ENCODE measurements around the gene NOMO2. TPM values are rescaled to one million over a fixed set of nuclear protein-coding genes. Genes with fewer than 3 reads are reported as not detected.
"Not testable (repeated sequence)": the region's sequence is repeated elsewhere in the genome, so short reads cannot be mapped to it uniquely, and the experiment has no call there.

Gene NOMO2
- total RNA-seq, 1 donor from 2014 or later: 40.3 TPM

- ATAC-seq (ENCODE audit: low read depth); H3K27ac Mint-ChIP-seq; H3K27me3 Mint-ChIP-seq; intact Hi-C loops (cut with micrococcal nuclease); POLR2A ChIA-PET; H3K36me3 Mint-ChIP-seq (ENCODE audit: low read depth); H3K9me3 Mint-ChIP-seq; H3K4me1 Mint-ChIP-seq; CTCF ChIA-PET; H3K4me3 Mint-ChIP-seq; DNase-seq: not testable (repeated sequence)
Observed at GRCh38 chr16:18573887-18574286, 12.0 kb upstream of the NOMO2 start.

DNA sequence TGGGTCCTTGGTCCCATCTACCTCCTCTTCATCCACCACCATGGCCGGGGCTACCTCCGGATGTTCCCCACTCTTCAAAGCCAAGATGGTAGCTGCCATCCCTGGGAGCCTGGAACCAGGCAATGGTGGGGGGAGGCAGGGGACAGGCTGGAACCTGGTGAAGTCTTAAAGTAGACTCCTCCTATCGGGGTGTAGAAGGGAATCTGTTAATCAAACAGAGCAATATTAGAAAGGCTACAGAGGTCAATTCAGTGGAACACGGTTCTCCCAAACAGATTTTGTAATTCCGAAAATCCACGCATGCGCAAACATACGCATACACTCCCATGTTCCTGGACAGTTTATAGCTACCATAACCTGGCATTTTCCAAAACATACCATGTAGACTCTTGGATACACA is 11.1 kb upstream of the NOMO2 start:
- ATAC-seq (ENCODE audit: low read depth); POLR2A ChIA-PET; H3K4me3 Mint-ChIP-seq; H3K27me3 Mint-ChIP-seq; intact Hi-C loops (cut with micrococcal nuclease); H3K27ac Mint-ChIP-seq; H3K36me3 Mint-ChIP-seq (ENCODE audit: low read depth); H3K9me3 Mint-ChIP-seq; H3K4me1 Mint-ChIP-seq; DNase-seq; CTCF ChIA-PET: not testable (repeated sequence)

DNA sequence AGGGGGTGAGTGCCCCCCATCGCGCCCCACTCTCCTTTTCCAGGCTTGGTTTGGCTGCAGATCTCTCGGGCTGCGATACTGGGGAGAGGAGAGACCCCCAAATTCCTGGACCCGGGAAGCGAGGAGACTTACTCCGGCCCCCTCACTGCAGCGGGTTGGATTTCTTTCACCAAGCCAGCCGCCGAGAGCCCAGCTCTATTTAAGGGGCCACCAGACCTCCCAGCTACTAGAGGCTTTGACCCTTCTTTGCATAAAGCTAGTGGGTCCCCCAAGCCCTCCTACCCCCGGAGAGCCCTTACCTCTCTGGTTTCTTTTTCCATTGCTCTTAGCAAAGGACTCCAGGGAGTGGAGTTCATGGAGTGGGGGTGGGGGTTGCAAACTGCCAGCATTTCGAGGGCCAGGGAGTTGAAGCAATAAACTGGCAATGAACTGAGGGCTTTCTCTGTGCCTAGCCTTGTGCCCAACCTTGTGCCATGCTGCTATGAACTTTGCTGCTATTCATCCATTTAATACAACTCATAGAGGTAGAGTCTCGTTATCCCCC is 9.5 kb upstream of the NOMO2 start:
- DNase-seq, H3K4me1 Mint-ChIP-seq: not testable (repeated sequence)

GRCh38 chr16:18570529-18571306 is 8.8 kb upstream of the NOMO2 start:
- H3K27ac Mint-ChIP-seq; H3K9me3 Mint-ChIP-seq; CTCF ChIA-PET; ATAC-seq (ENCODE audit: low read depth); DNase-seq; POLR2A ChIA-PET; H3K4me3 Mint-ChIP-seq; H3K27me3 Mint-ChIP-seq; H3K36me3 Mint-ChIP-seq (ENCODE audit: low read depth); intact Hi-C loops (cut with micrococcal nuclease); H3K4me1 Mint-ChIP-seq: not testable (repeated sequence)

More for the DNA sequence above, 9.5 kb upstream of the NOMO2 start:
- H3K4me3 Mint-ChIP-seq; H3K27ac Mint-ChIP-seq; ATAC-seq (ENCODE audit: low read depth); intact Hi-C loops (cut with micrococcal nuclease); H3K27me3 Mint-ChIP-seq; H3K9me3 Mint-ChIP-seq; H3K36me3 Mint-ChIP-seq (ENCODE audit: low read depth); CTCF ChIA-PET; POLR2A ChIA-PET: not testable (repeated sequence)

DNA sequence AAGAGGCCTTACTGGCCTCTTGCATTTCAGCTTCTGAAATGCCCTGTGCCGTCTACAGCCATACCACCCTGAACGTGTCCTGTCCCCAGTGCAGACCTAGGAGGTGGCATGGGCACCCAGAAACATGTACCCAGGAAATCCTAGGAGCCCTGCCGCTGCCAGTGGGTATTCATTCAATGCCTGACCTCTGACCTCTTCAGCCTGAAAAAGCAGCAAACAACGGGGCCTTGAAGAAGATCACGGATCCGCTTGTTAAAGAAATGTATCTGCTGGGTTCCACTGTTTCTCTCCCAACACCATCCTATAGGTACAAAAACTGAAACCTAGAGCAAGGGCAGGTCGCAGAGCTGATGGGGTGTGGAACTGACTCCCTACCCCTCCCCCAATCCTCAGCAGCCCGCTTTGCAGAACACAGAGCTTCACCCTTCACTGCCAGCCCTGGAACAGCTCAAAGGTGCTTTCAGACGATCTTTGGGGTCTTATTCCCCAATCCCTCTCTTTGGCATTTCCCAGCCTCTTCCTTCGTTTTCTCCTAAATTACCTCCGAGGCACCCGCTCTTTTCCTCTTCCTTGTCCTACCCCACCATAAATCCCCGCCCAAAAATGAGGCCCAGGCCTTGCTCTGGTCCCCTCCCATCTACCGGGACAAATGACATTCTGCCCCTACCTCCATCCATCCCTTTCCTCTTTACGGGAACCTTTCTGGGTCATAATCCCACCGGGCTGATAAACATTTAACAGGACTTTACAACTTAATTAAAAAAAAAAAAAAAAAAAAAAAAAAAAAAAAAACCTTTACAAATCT is 1.3 kb downstream of the NOMO2 start:
- peak overlapping the region; percentile 38 for H3K4me3 Mint-ChIP-seq
- H3K27ac Mint-ChIP-seq; H3K27me3 Mint-ChIP-seq; H3K4me1 Mint-ChIP-seq; DNase-seq; CTCF ChIA-PET; H3K36me3 Mint-ChIP-seq (ENCODE audit: low read depth); ATAC-seq (ENCODE audit: low read depth); intact Hi-C loops (cut with micrococcal nuclease); H3K9me3 Mint-ChIP-seq: not testable (repeated sequence)
- POLR2A ChIA-PET: interaction anchor here (0.7 kb wide), 1 partner anchor 647 kb away, joined by 3 read pairs; no protein-coding TSS in a partner anchor

- H3K4me1 Mint-ChIP-seq; DNase-seq; ATAC-seq (ENCODE audit: low read depth); CTCF ChIA-PET; POLR2A ChIA-PET; H3K9me3 Mint-ChIP-seq; intact Hi-C loops (cut with micrococcal nuclease); H3K27me3 Mint-ChIP-seq; H3K4me3 Mint-ChIP-seq; H3K27ac Mint-ChIP-seq; H3K36me3 Mint-ChIP-seq (ENCODE audit: low read depth): not testable (repeated sequence)
Observed at GRCh38 chr16:18553671-18554070, 8.2 kb downstream of the NOMO2 start.

- CTCF ChIA-PET; H3K9me3 Mint-ChIP-seq; H3K4me3 Mint-ChIP-seq; H3K27ac Mint-ChIP-seq; ATAC-seq (ENCODE audit: low read depth); H3K4me1 Mint-ChIP-seq; POLR2A ChIA-PET; H3K27me3 Mint-ChIP-seq; DNase-seq; intact Hi-C loops (cut with micrococcal nuclease); H3K36me3 Mint-ChIP-seq (ENCODE audit: low read depth): not testable (repeated sequence)
Observed at GRCh38 chr16:18547382-18547781, 14.5 kb downstream of the NOMO2 start.

- intact Hi-C loops (cut with micrococcal nuclease); ATAC-seq (ENCODE audit: low read depth); H3K9me3 Mint-ChIP-seq; H3K36me3 Mint-ChIP-seq (ENCODE audit: low read depth); POLR2A ChIA-PET; H3K27ac Mint-ChIP-seq; H3K27me3 Mint-ChIP-seq; H3K4me1 Mint-ChIP-seq; H3K4me3 Mint-ChIP-seq; CTCF ChIA-PET; DNase-seq: not testable (repeated sequence)
Observed at GRCh38 chr16:18546853-18547252, 15.0 kb downstream of the NOMO2 start.

DNA sequence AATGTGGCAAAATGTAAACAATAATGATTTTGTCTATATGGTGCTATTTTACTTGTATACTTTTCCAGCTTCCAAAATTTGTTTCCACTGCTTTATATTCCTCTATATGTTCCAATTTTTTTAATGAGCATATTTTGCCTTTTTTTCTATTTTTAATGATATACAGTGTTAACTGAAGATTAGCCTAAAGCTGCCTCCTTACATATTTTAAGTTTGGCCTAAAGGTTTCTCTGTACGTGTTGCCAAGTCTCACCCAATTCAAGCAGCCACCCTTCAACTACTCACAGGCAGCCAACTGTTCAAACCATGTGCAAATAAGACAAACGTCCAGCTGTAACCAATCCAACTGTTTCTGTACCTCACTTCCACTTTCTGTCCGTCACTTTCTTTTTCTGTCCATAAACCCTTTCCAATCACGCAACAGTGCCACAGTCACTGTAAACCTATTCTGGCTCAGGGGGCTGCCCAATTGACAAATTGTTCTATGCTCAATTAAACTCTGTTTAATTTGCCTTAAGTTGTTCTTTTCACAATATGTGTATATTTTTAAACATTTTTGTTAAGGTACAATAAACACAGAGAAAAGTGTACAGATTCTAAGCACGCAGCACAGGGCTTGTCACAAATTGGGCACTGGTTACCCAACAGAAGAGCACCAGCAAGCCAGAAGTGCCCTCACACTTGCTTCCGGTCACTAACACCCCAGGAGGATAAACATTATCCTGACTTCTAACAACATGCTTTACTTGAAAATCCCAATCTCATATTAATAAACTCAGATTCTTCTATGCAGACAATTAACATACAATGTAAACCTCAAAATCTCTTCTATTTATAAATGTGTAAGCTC is 17.4 kb downstream of the NOMO2 start:
- CTCF ChIA-PET; DNase-seq; H3K9me3 Mint-ChIP-seq; H3K4me1 Mint-ChIP-seq; H3K27me3 Mint-ChIP-seq; H3K4me3 Mint-ChIP-seq; H3K27ac Mint-ChIP-seq; H3K36me3 Mint-ChIP-seq (ENCODE audit: low read depth); intact Hi-C loops (cut with micrococcal nuclease); POLR2A ChIA-PET; ATAC-seq (ENCODE audit: low read depth): not testable (repeated sequence)

DNA sequence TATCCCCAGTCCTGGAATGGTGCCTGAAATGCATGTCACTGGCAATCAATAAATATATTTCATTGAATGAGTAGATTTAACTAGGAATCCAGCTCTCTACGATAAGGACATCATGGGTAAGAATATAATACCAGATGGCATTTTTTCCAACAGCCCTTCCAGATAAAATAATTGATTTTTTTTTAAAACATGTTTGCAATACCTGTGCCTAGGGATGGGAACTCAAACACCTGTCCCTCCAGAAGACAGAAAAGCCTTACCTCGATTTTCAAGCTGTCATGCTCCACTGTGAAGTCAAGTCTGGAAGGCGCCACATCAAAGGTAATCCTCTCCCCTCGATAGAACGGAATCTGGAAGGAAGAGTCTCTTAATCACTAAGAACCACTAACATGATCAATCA is 20.0 kb downstream of the NOMO2 start:
- POLR2A ChIA-PET; H3K27ac Mint-ChIP-seq; H3K4me1 Mint-ChIP-seq; intact Hi-C loops (cut with micrococcal nuclease); H3K4me3 Mint-ChIP-seq; DNase-seq; H3K9me3 Mint-ChIP-seq; H3K27me3 Mint-ChIP-seq; CTCF ChIA-PET; ATAC-seq (ENCODE audit: low read depth): not testable (repeated sequence)
- H3K36me3 Mint-ChIP-seq (ENCODE audit: low read depth): peaks cover 11% of the 10 kb centered on the region

DNA sequence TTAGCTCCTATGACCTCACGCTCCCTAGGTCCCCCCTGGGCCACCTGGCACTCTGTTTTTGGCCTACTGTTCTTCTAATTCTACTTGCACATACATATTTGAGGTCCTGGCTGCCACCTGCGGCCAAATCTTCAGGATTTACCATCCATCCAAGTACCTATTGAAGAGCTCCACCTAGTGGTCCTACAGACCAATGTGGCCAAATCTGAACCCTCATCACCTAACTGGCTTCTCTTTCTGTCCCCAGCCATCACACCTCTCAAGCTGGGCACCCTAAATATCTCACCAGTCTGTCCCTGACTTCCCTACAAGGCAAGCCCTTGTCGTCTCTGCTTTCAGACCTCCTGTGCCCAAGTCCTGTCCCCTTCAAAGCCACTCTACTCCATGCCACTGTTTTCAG is 24.9 kb downstream of the NOMO2 start:
- H3K27ac Mint-ChIP-seq; H3K27me3 Mint-ChIP-seq; H3K4me1 Mint-ChIP-seq; POLR2A ChIA-PET; ATAC-seq (ENCODE audit: low read depth); intact Hi-C loops (cut with micrococcal nuclease); CTCF ChIA-PET; DNase-seq; H3K9me3 Mint-ChIP-seq; H3K4me3 Mint-ChIP-seq: not testable (repeated sequence)
- H3K36me3 Mint-ChIP-seq (ENCODE audit: low read depth): peaks cover 19% of the 10 kb centered on the region

Data from activated B cell treated with CpG ODN at 0.5 μM for 24 hours (primary cell).